ENCODE results near the gene C1orf56. TPM values are rescaled to one million over a fixed set of nuclear protein-coding genes. Genes with fewer than 3 reads are reported as not detected.

Gene C1orf56
- total RNA-seq, 3 donors from 2014 or later: 1.3 to 4.0 (median 1.3) TPM

- intact Hi-C loops (cut with DNase I, micrococcal nuclease): no loop called here
- no peak for TF ChIP-seq CTCF (IDR thresholded peaks at IDR 0.05)
- Histone ChIP-seq H3K4me3 (no peak overlapping the region), H3K4me1 (ENCODE audit: low read depth) (peaks cover 51% of the 10 kb centered on the region), H3K9me3 (no peaks in the 10 kb centered on the region), H3K36me3 (ENCODE audit: low read depth) (no peaks in the 10 kb centered on the region)
- DNase-seq (no peak), ATAC-seq (no peak)
Observed at GRCh38 chr1:151010346-151010726, 37.2 kb upstream of the C1orf56 start.

GRCh38 chr1:151011154-151011850, 36.2 kb upstream of the C1orf56 start:
- peaks cover 51% of the 10 kb centered on the region for H3K4me1 ChIP-seq (ENCODE audit: low read depth)
- no peaks in the 10 kb centered on the region for H3K36me3 ChIP-seq (ENCODE audit: low read depth)
- H3K9me3 ChIP-seq: no peaks in the 10 kb centered on the region
- intact Hi-C loops (cut with DNase I, micrococcal nuclease): no loop called here
- H3K4me3 ChIP-seq: no peak overlapping the region
- no peak for TF ChIP-seq CTCF (IDR thresholded peaks at IDR 0.05)
- ATAC-seq (no peak), DNase-seq (no peak)

GRCh38 chr1:151012684-151013471, 34.7 kb upstream of the C1orf56 start:
- intact Hi-C loops (cut with DNase I, micrococcal nuclease): no loop called here
- ATAC-seq (peak; percentile 63), DNase-seq (peak in 2 of 3 donors; percentile 56 to 61)
- Histone ChIP-seq H3K4me1 (ENCODE audit: low read depth) (peaks cover 39% of the 10 kb centered on the region), H3K36me3 (ENCODE audit: low read depth) (no peaks in the 10 kb centered on the region), H3K4me3 (no peak overlapping the region), H3K9me3 (no peaks in the 10 kb centered on the region)
- TF ChIP-seq CTCF (IDR thresholded peaks at IDR 0.05): no peak

GRCh38 chr1:151013518-151013917, 34.0 kb upstream of the C1orf56 start:
- no peak for TF ChIP-seq CTCF (IDR thresholded peaks at IDR 0.05)
- H3K9me3 ChIP-seq: no peaks in the 10 kb centered on the region
- no peaks in the 10 kb centered on the region for H3K36me3 ChIP-seq (ENCODE audit: low read depth)
- peaks cover 39% of the 10 kb centered on the region for H3K4me1 ChIP-seq (ENCODE audit: low read depth)
- intact Hi-C loops (cut with DNase I, micrococcal nuclease): no loop called here
- no peak overlapping the region for H3K4me3 ChIP-seq
- peak; percentile 44 for ATAC-seq
- peak in 1 of 3 donors; percentile 40 for DNase-seq

GRCh38 chr1:151024540-151025146, 22.9 kb upstream of the C1orf56 start:
- Histone ChIP-seq H3K9me3 (no peaks in the 10 kb centered on the region), H3K36me3 (ENCODE audit: low read depth) (no peaks in the 10 kb centered on the region), H3K4me3 (no peak overlapping the region), H3K4me1 (ENCODE audit: low read depth) (no peaks in the 10 kb centered on the region)
- DNase-seq (peak; percentile 68 to 92 (median 78)), ATAC-seq (peak; percentile 90)
- intact Hi-C loops (cut with DNase I, micrococcal nuclease): no loop called here
- TF ChIP-seq CTCF (IDR thresholded peaks at IDR 0.05): peak; percentile 50
